HG02981 (cell line): ENCODE data around the gene TEKT5.
"Not testable (repeated sequence)": the region's sequence is repeated elsewhere in the genome, so short reads cannot be mapped to it uniquely, and the experiment has no call there.

Experiments used
- ATAC-seq: cut with Tn5 transposase; IDR thresholded peaks from one replicate; pipeline ENCODE4 v1.9.1; 2021; ENCODE audit warnings: mild to moderate bottlenecking, moderate library complexity; ENCODE audit not compliant: unreplicated experiment

The TEKT5 gene

GRCh38 chr16:10694830-10695229, at the start of gene TEKT5:
Gene TEKT5, minus strand, starts transcription at chr16:10694930. Its CDS starts 57 bp downstream, at chr16:10694873.
- ATAC-seq: no peak

GRCh38 chr16:10743610-10744369, 49.1 kb upstream of the TEKT5 start, which contains the start of gene NUBP1:
Gene NUBP1, plus strand, starts transcription at chr16:10743842. Its CDS starts 22 bp downstream, at chr16:10743864.
- ATAC-seq: peak; percentile 82

- no peak for ATAC-seq
These were observed 48.5 kb upstream of the TEKT5 start for GRCh38 chr16:10743227-10743609.

GRCh38 chr16:10741844-10742243, 47.1 kb upstream of the TEKT5 start:
- ATAC-seq: no peak

GRCh38 chr16:10741249-10741648, 46.5 kb upstream of the TEKT5 start:
- not testable (repeated sequence) for ATAC-seq

GRCh38 chr16:10740845-10741208, 46.1 kb upstream of the TEKT5 start:
- ATAC-seq: no peak

GRCh38 chr16:10740000-10740844, 45.5 kb upstream of the TEKT5 start:
- ATAC-seq: no peak

- ATAC-seq: peak; percentile 68
These were observed 43.7 kb upstream of the TEKT5 start for GRCh38 chr16:10738231-10739077.

GRCh38 chr16:10737068-10737625, 42.4 kb upstream of the TEKT5 start:
- ATAC-seq: peak; percentile 40

- ATAC-seq: no peak
These were observed 37.1 kb upstream of the TEKT5 start for GRCh38 chr16:10731790-10732189.

- ATAC-seq: no peak
These were observed 34.6 kb upstream of the TEKT5 start for GRCh38 chr16:10729104-10730048.

- ATAC-seq: no peak
These were observed 33.5 kb upstream of the TEKT5 start for GRCh38 chr16:10728003-10728887.

GRCh38 chr16:10708969-10709368, 14.2 kb upstream of the TEKT5 start:
- no peak for ATAC-seq

- ATAC-seq: no peak
These were observed 5.0 kb upstream of the TEKT5 start for GRCh38 chr16:10699756-10700155.

- no peak for ATAC-seq
These were observed 424 bp downstream of the TEKT5 start for GRCh38 chr16:10694306-10694705.

- no peak for ATAC-seq
These were observed 841 bp downstream of the TEKT5 start for GRCh38 chr16:10693889-10694288.

- no peak for ATAC-seq
These were observed 2.3 kb downstream of the TEKT5 start for GRCh38 chr16:10692470-10692869.

- no peak for ATAC-seq
These were observed 6.0 kb downstream of the TEKT5 start for GRCh38 chr16:10688726-10689125.

- ATAC-seq: no peak
These were observed 6.4 kb downstream of the TEKT5 start for GRCh38 chr16:10688291-10688690.
